Transverse colon (tissue), 4 donors: ENCODE results near the gene FOSL2.
A peak's percentile ranks its signal among the peaks of the same experiment; 100 is the strongest.

Source experiments
- CTCF ChIP-seq, 5 experiments: fragments of 200-600 bp in 3 of 5; fragments of 450-650 bp in 2 of 5; sonication (generic) in 3 of 5; IDR thresholded peaks; 1 replicate in 2 of 5; 2 replicates in 3 of 5; pipeline ENCODE4 v1.5.1; 2016 to 2017; ENCODE audit warnings: antibody characterized with exemption in 5 of 5, inconsistent platforms in 3 of 5, mild to moderate bottlenecking in 2 of 5, moderate library complexity in 1 of 5
- EP300 ChIP-seq: sonication (generic); formaldehyde crosslinking; IDR thresholded peaks from one replicate; pipeline ENCODE4 v1.6.1; 2017; ENCODE audit warnings: antibody characterized with exemption, low read depth
- POLR2A ChIP-seq: fragments of 450-650 bp; IDR thresholded peaks from one replicate; pipeline ENCODE4 v1.6.1; 2016; ENCODE audit warnings: antibody characterized with exemption, mild to moderate bottlenecking, moderate library complexity
- POLR2AphosphoS5 ChIP-seq, 3 donors: sonication (generic); formaldehyde crosslinking; IDR thresholded peaks; one replicate each; pipeline ENCODE4 v1.6.1; 2016; ENCODE audit warnings: antibody characterized with exemption in 3 of 3

- no peak for TF ChIP-seq POLR2A
- no peak for TF ChIP-seq CTCF (IDR thresholded peaks at IDR 0.05)
- TF ChIP-seq EP300, result no peak
- peak in 2 of 3 donors; percentile 28 to 39 for TF ChIP-seq POLR2AphosphoS5 (IDR thresholded peaks at IDR 0.05)
These were observed 16.3 kb downstream of the FOSL2 start for GRCh38 chr2:28408764-28409599.
